NB4 (cell line): ENCODE data around the gene NIPAL4.

Source experiments
- POLR2A ChIP-seq: IDR thresholded peaks from 2 replicates; pipeline ENCODE4 v1.6.1; 2011; ENCODE audit warnings: mild to moderate bottlenecking; ENCODE audit not compliant: insufficient read length; ENCODE audit errors: extremely low read depth
- TF ChIP-seq, protein P1 (sequence below): IDR thresholded peaks from one replicate; pipeline ENCODE4 v1.5.1; 2012; ENCODE audit warnings: low read depth, low read length

DNA sequence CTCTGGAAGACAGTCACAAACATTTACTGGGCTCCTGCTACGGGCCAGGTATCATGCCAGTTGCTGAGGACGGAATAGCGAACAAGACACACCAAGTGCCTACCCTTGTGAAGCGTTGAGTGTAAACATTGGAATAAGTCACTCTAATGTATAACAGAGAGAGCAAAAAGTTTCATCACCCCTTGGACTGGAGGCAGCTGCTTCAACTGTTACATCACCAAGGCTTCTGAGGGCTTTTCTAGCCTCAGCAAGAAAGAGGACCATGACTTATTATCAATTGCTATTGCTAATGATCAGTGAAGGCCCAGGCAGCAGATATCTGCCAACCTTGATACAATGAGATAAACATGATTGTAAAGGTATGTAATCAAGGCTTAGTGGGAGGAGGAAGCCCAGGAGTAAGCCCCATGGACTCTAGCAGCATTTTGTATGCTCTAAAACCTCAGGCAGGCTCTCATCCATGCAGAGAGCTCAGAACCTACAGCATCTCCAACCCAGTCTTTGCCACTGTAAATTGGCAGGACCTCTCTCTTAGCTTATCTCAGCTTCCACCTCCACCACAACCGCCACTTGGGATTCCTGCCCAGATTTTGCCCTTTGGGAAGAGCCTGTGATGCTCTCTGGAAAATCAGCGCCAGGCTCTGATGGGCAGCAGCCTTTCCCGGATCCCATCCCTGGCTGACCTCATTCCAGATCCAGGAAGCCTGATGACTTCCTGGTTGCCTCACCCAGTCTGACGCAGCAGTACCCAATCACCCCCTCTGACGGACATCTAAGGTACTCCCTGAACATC is 61.1 kb downstream of the NIPAL4 start:
- TF ChIP-seq, protein P1, sequence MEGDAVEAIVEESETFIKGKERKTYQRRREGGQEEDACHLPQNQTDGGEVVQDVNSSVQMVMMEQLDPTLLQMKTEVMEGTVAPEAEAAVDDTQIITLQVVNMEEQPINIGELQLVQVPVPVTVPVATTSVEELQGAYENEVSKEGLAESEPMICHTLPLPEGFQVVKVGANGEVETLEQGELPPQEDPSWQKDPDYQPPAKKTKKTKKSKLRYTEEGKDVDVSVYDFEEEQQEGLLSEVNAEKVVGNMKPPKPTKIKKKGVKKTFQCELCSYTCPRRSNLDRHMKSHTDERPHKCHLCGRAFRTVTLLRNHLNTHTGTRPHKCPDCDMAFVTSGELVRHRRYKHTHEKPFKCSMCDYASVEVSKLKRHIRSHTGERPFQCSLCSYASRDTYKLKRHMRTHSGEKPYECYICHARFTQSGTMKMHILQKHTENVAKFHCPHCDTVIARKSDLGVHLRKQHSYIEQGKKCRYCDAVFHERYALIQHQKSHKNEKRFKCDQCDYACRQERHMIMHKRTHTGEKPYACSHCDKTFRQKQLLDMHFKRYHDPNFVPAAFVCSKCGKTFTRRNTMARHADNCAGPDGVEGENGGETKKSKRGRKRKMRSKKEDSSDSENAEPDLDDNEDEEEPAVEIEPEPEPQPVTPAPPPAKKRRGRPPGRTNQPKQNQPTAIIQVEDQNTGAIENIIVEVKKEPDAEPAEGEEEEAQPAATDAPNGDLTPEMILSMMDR: no peak
- no peak for TF ChIP-seq POLR2A
